ENCODE data around the gene NR1D1.

The NR1D1 gene

GRCh38 chr17:40112718-40113109, 12.3 kb upstream of the NR1D1 start:
- POLR2A ChIA-PET = interaction anchor here (0.6 to 1.4 kb wide), 8 partner anchors 9 to 82 kb away, joined by 3 to 8 read pairs (median 4); partner anchors contain the start of genes CASC3, MSL1 and RAPGEFL1
- CTCF ChIA-PET = interaction anchor here (0.7 to 7.1 kb wide), 54 partner anchors 8 to 208 kb away, joined by 3 to 180 read pairs (median 5); partner anchors contain the start of genes CASC3, CSF3, MED24 and MSL1
- DNase-seq (ENCODE audit: extremely low spot score) = no peak
- no peak for TF ChIP-seq CTCF (IDR thresholded peaks at IDR 0.05; ENCODE audit: control extremely low read depth, extremely low read depth, low read depth, missing control alignments)

- ChIA-PET POLR2A (interaction anchor here (1.0 to 1.1 kb wide), 3 partner anchors 9 to 56 kb away, joined by 3 to 4 read pairs (median 3); partner anchors contain the start of gene CASC3), CTCF (interaction anchor here (0.7 to 7.1 kb wide), 52 partner anchors 8 to 189 kb away, joined by 3 to 180 read pairs (median 6); partner anchors contain the start of genes CSF3, MED24, MSL1 and NR1D1)
- DNase-seq (ENCODE audit: extremely low spot score) = no peak
- TF ChIP-seq CTCF (IDR thresholded peaks at IDR 0.05; ENCODE audit: control extremely low read depth, extremely low read depth, low read depth, missing control alignments) = no peak
Observed at GRCh38 chr17:40112191-40112711, 11.9 kb upstream of the NR1D1 start.

GRCh38 chr17:40111221-40112128, 11.1 kb upstream of the NR1D1 start:
- CTCF ChIA-PET = interaction anchor here (0.7 to 7.1 kb wide), 37 partner anchors 9 to 190 kb away, joined by 3 to 180 read pairs (median 6); partner anchors contain the start of genes CSF3, MED24, MSL1 and NR1D1
- POLR2A ChIA-PET = no interaction called here
- DNase-seq (ENCODE audit: extremely low spot score) = peak; percentile 79
- peak; percentile 88 for TF ChIP-seq CTCF (IDR thresholded peaks at IDR 0.05; ENCODE audit: control extremely low read depth, extremely low read depth, low read depth, missing control alignments)

- no peak for TF ChIP-seq CTCF (IDR thresholded peaks at IDR 0.05; ENCODE audit: control extremely low read depth, extremely low read depth, low read depth, missing control alignments)
- no peak for DNase-seq (ENCODE audit: extremely low spot score)
- CTCF ChIA-PET = interaction anchor here (0.6 to 7.1 kb wide), 16 partner anchors 10 to 95 kb away, joined by 3 to 180 read pairs (median 14); partner anchors contain the start of genes CSF3, MSL1 and NR1D1
- POLR2A ChIA-PET = no interaction called here
Observed at GRCh38 chr17:40110026-40110845, 9.8 kb upstream of the NR1D1 start.

- POLR2A ChIA-PET = no interaction called here
- CTCF ChIA-PET = interaction anchor here (1.6 to 7.1 kb wide), 5 partner anchors 9 to 57 kb away, joined by 3 to 180 read pairs (median 105); partner anchors contain the start of genes MSL1 and NR1D1
- no peak for DNase-seq (ENCODE audit: extremely low spot score)
- no peak for TF ChIP-seq CTCF (IDR thresholded peaks at IDR 0.05; ENCODE audit: control extremely low read depth, extremely low read depth, low read depth, missing control alignments)
Observed at GRCh38 chr17:40108970-40109824, 8.8 kb upstream of the NR1D1 start.
